Mesenchymal stem cell (in vitro differentiated cells and primary cell): Measurements from ENCODE around the gene ADAM11.

ENCODE experiments used
- DNase-seq: peaks from one replicate; pipeline ENCODE4 v3.0.0-alpha.2; 2013
- H2AFZ ChIP-seq: one replicate; pipeline ENCODE4 v1.6.1; 2013; ENCODE audit warnings: low read depth, mild to moderate bottlenecking, control low read depth, inconsistent platforms, low read length, moderate library complexity
- H2AK5ac ChIP-seq: 2 replicates; pipeline ENCODE4 v1.6.1; 2013; ENCODE audit warnings: low read length, moderate library complexity, mild to moderate bottlenecking, inconsistent platforms; ENCODE audit not compliant: severe bottlenecking
- H2BK120ac ChIP-seq: one replicate; pipeline ENCODE4 v1.6.1; 2013; ENCODE audit warnings: low read depth, mild to moderate bottlenecking, inconsistent platforms, low read length, moderate library complexity
- H2BK12ac ChIP-seq, 2 experiments: one replicate each; pipeline ENCODE4 v1.6.1; 2013; ENCODE audit warnings: inconsistent platforms in 2 of 2, low read length in 2 of 2, mild to moderate bottlenecking in 2 of 2, moderate library complexity in 2 of 2, control low read depth in 1 of 2
- H2BK15ac ChIP-seq: one replicate; pipeline ENCODE4 v1.6.1; 2013; ENCODE audit warnings: mild to moderate bottlenecking, low read depth, inconsistent platforms; ENCODE audit not compliant: poor library complexity, severe bottlenecking
- H2BK5ac ChIP-seq: 2 replicates; pipeline ENCODE4 v1.6.1; 2013; ENCODE audit warnings: low read depth, mild to moderate bottlenecking, low read length, control low read depth, inconsistent platforms; ENCODE audit not compliant: poor library complexity, severe bottlenecking
- H3K14ac ChIP-seq, 2 experiments: one replicate each; pipeline ENCODE4 v1.6.1; 2013; ENCODE audit warnings: inconsistent platforms in 2 of 2, low read length in 2 of 2, control low read depth in 1 of 2, mild to moderate bottlenecking in 1 of 2, moderate library complexity in 1 of 2
- H3K18ac ChIP-seq, 2 experiments: one replicate each; pipeline ENCODE4 v1.6.1; 2013; ENCODE audit warnings: inconsistent platforms in 2 of 2, low read length in 2 of 2, control low read depth in 1 of 2, low read depth in 1 of 2, mild to moderate bottlenecking in 1 of 2
- H3K23ac ChIP-seq, 2 experiments: one replicate each; pipeline ENCODE4 v1.6.1; 2013; ENCODE audit warnings: inconsistent platforms in 2 of 2, low read length in 2 of 2, mild to moderate bottlenecking in 2 of 2, moderate library complexity in 2 of 2, control low read depth in 1 of 2
- H3K27ac ChIP-seq: 2 replicates; pipeline ENCODE4 v1.5.1; 2013; ENCODE audit warnings: mild to moderate bottlenecking, moderate library complexity, low read length, control low read depth, inconsistent platforms; ENCODE audit not compliant: poor library complexity, severe bottlenecking
- H3K27me3 ChIP-seq, 2 experiments: 2 replicates each; pipeline versions ENCODE4 v1.6.1 to v1.7.0; 2013; ENCODE audit warnings: low read length in 2 of 2, mild to moderate bottlenecking in 2 of 2, moderate library complexity in 2 of 2, control low read depth in 1 of 2, inconsistent platforms in 1 of 2; ENCODE audit not compliant: control insufficient read depth in 1 of 2, insufficient read depth in 1 of 2
- H3K36me3 ChIP-seq, 2 experiments: 2 replicates each; pipeline versions ENCODE4 v1.6.1 to v1.7.0; 2013; ENCODE audit warnings: low read length in 2 of 2, control low read depth in 1 of 2, inconsistent platforms in 1 of 2, low read depth in 1 of 2, mild to moderate bottlenecking in 1 of 2; ENCODE audit not compliant: insufficient read depth in 2 of 2, control insufficient read depth in 1 of 2
- H3K4ac ChIP-seq, 2 experiments: one replicate each; pipeline ENCODE4 v1.6.1; 2013; ENCODE audit warnings: inconsistent platforms in 2 of 2, low read length in 2 of 2, mild to moderate bottlenecking in 2 of 2, moderate library complexity in 2 of 2, control low read depth in 1 of 2, low read depth in 1 of 2
- H3K4me1 ChIP-seq: 2 replicates; pipeline ENCODE4 v1.6.1; 2013; ENCODE audit warnings: low read depth, low read length, control low read depth; ENCODE audit not compliant: control insufficient read depth, insufficient read depth
- H3K4me2 ChIP-seq: 2 replicates; pipeline ENCODE4 v1.6.1; 2013; ENCODE audit warnings: low read length, mild to moderate bottlenecking, inconsistent platforms; ENCODE audit not compliant: poor library complexity, severe bottlenecking
- H3K4me3 ChIP-seq, 2 experiments: 2 replicates each; pipeline versions ENCODE4 v1.5.1 to v1.7.0; 2013; ENCODE audit warnings: low read length in 2 of 2, mild to moderate bottlenecking in 2 of 2, control low read depth in 1 of 2, low read depth in 1 of 2; ENCODE audit not compliant: insufficient read depth in 1 of 2
- H3K79me1 ChIP-seq: replicated peaks from 2 replicates; pipeline ENCODE4 v1.6.1; 2013; ENCODE audit warnings: mild to moderate bottlenecking, control low read depth, low read length, inconsistent platforms; ENCODE audit not compliant: poor library complexity, severe bottlenecking
- H3K9ac ChIP-seq: 2 replicates; pipeline ENCODE4 v1.7.0; 2013; ENCODE audit warnings: mild to moderate bottlenecking, low read length, moderate library complexity
- H3K9me3 ChIP-seq: 2 replicates; pipeline ENCODE4 v1.7.0; 2013; ENCODE audit warnings: mild to moderate bottlenecking, low read length; ENCODE audit not compliant: control insufficient read depth
- H4K8ac ChIP-seq: one replicate; pipeline ENCODE4 v1.6.1; 2013; ENCODE audit warnings: inconsistent platforms, mild to moderate bottlenecking, low read length, moderate library complexity
- H4K91ac ChIP-seq: one replicate; pipeline ENCODE4 v1.6.1; 2013; ENCODE audit warnings: mild to moderate bottlenecking, low read length, inconsistent platforms
- WGBS: methylation state at CpG from one replicate; pipeline ENCODE4 v1.1.7; 2013; ENCODE audit warnings: mixed read lengths; 5-methylcytosine and 5-hydroxymethylcytosine counted together

ADAM11 gene

DNA sequence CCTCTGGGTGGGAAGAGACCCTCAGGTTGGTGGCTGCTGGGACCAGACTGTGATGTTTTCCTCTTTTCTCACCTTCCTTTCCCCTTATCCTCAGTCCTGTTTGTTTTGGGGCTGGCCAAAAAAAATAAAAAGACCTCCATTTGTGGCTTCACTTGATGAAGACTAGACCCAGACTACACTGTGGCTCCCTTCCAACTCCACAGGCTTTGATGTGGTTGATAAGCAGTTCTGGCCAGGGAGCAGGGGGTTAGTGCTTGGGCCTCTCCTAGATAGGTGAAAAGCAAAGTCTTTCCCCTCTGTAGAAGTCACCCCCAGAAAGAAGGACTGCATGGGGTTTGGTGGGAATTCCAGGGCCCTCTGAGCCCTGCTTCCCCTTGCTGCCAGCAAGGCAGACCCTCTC lies 11.2 kb upstream of the ADAM11 start:
- Histone ChIP-seq H3K14ac (no peak overlapping the region), H2AK5ac (no peak overlapping the region), H3K9me3 (no peaks in the 10 kb centered on the region), H3K27me3 (no peaks in the 10 kb centered on the region), H3K79me1 (no peaks in the 10 kb centered on the region), H3K9ac (no peak overlapping the region), H3K4me1 (peaks cover 12% of the 10 kb centered on the region), H2BK15ac (no peak overlapping the region), H3K36me3 (peaks cover 6 to 36% of the 10 kb centered on the region in 2 experiments), H2BK12ac (no peak overlapping the region), H3K4ac (no peak overlapping the region), H2BK120ac (no peak overlapping the region), H3K18ac (no peak overlapping the region), H3K4me2 (no peak overlapping the region), H2BK5ac (no peak overlapping the region), H3K27ac (no peak overlapping the region), H3K4me3 (no peak overlapping the region), H4K91ac (no peak overlapping the region), H4K8ac (no peak overlapping the region), H2AFZ (no peak overlapping the region), H3K23ac (no peak overlapping the region)
- DNase-seq = no peak

DNA sequence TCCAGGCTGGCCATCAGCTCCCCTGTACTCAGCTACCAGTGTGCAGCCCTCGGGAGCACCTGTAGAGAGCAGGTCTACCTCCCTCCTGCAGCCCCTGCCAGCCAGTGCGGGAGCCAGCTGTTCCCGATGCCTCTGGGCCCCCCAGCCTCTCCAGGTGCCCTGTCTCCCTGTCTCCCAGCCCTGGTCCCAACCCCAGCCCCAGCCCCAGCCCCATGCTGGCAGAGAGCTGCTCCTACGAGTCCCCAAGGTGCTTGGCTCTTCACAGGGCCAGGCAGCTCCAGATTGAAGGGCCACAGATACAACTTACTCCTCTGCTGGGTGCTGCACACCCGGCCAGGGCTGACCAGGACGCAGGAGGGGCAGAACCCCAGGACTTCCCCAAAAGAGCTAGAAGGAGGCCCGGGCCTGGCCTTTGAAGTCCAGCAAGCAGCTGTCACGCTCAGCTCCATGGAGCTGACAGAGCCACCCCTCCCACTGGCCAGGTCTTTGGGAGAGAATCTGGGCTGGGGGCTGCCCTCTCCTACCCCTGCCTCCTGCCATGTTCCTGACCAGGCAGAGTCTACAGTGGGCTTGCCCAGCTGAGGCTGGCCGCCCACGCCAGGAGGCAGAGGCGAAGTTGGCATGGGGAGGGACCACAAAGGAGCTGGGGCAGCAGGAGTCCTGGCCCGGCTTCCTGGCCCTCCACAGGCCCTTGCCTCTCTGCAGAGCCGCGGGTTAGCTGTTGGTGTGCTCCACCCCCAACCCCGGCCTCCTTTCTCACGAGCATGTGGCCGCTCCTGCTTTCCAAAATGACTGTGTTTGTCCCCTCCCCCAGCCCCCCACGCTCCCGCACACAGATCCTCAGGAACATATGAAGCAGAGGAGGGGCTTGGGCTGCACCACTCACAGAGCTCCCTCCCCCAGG lies 9.5 kb upstream of the ADAM11 start:
- H2BK5ac ChIP-seq = no peak overlapping the region
- no peaks in the 10 kb centered on the region for H3K27me3 ChIP-seq
- H2BK12ac ChIP-seq = no peak overlapping the region
- H3K9me3 ChIP-seq = no peaks in the 10 kb centered on the region
- H3K4me1 ChIP-seq = peaks cover 10% of the 10 kb centered on the region
- WGBS = 81% methylated on average over 19 of the region's 19 CpGs
- H3K9ac ChIP-seq = no peak overlapping the region
- no peak overlapping the region for H3K23ac ChIP-seq
- H2AFZ ChIP-seq = no peak overlapping the region
- H2AK5ac ChIP-seq = no peak overlapping the region
- no peak overlapping the region for H3K4ac ChIP-seq
- no peak overlapping the region for H3K4me3 ChIP-seq
- no peak overlapping the region for H2BK120ac ChIP-seq
- H3K27ac ChIP-seq = no peak overlapping the region
- peaks cover 6 to 36% of the 10 kb centered on the region in 2 experiments for H3K36me3 ChIP-seq
- H3K18ac ChIP-seq = no peak overlapping the region
- no peak overlapping the region for H4K8ac ChIP-seq
- H2BK15ac ChIP-seq = no peak overlapping the region
- no peak overlapping the region for H4K91ac ChIP-seq
- no peak overlapping the region for H3K14ac ChIP-seq
- H3K4me2 ChIP-seq = no peak overlapping the region
- no peaks in the 10 kb centered on the region for H3K79me1 ChIP-seq
- DNase-seq = no peak

DNA sequence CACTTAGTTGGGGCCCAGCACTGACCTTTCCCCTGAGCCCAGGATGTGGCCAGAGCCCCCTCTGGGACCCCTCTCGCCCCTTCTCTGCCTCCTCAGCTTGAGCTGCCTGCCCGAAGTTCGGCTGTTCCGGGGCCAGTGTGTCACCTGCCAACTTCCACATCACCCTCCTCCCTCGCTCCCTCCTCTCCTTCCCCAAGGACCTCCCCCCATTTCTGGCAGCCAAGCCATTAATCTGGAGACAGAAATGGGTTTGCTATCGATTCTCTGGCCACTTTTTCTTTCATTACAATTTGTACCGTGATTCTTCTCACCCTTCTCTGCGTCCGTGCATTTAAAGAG lies 8.8 kb upstream of the ADAM11 start:
- no peak overlapping the region for H2AK5ac ChIP-seq
- WGBS = 81% methylated on average over 9 of the region's 9 CpGs
- H3K27me3 ChIP-seq = no peaks in the 10 kb centered on the region
- H3K14ac ChIP-seq = no peak overlapping the region
- H2BK5ac ChIP-seq = no peak overlapping the region
- no peak overlapping the region for H3K23ac ChIP-seq
- no peak for DNase-seq
- no peaks in the 10 kb centered on the region for H3K79me1 ChIP-seq
- H3K4me1 ChIP-seq = peaks cover 10% of the 10 kb centered on the region
- peaks cover 6 to 36% of the 10 kb centered on the region in 2 experiments for H3K36me3 ChIP-seq
- no peak overlapping the region for H3K9ac ChIP-seq
- H2BK120ac ChIP-seq = no peak overlapping the region
- no peak overlapping the region for H3K4ac ChIP-seq
- H3K18ac ChIP-seq = no peak overlapping the region
- no peak overlapping the region for H4K8ac ChIP-seq
- no peak overlapping the region for H4K91ac ChIP-seq
- H3K27ac ChIP-seq = no peak overlapping the region
- H2BK12ac ChIP-seq = no peak overlapping the region
- H3K4me3 ChIP-seq = no peak overlapping the region
- no peaks in the 10 kb centered on the region for H3K9me3 ChIP-seq
- no peak overlapping the region for H2AFZ ChIP-seq
- no peak overlapping the region for H2BK15ac ChIP-seq
- no peak overlapping the region for H3K4me2 ChIP-seq

DNA sequence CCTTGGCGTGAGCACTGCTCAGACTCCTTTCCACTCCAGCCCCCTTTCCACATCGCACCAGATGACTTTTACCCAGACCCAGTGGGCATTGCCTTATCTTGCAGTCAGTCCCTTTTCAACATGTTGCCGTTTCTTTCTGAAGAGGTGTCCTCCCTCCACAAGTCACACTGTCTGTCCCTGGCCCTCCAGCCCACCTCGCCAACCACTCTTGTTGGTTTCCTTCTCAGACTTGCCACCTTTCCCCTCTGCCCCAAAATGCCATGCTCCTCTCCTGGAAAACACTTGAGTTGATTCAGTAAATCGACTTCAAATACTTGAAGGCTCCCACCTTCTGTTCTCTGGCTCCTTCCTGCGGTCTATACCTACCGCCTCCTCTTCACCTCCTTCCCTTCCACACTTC lies 7.5 kb upstream of the ADAM11 start:
- Histone ChIP-seq H3K9me3 (no peaks in the 10 kb centered on the region), H2AFZ (no peak overlapping the region), H3K18ac (no peak overlapping the region), H3K27me3 (no peaks in the 10 kb centered on the region), H3K36me3 (peaks cover 6 to 36% of the 10 kb centered on the region in 2 experiments), H3K4me1 (peaks cover 10% of the 10 kb centered on the region), H3K4me2 (no peak overlapping the region), H3K23ac (no peak overlapping the region), H3K79me1 (no peaks in the 10 kb centered on the region), H2BK5ac (no peak overlapping the region), H2BK120ac (no peak overlapping the region), H3K4ac (no peak overlapping the region), H2AK5ac (no peak overlapping the region), H3K9ac (no peak overlapping the region), H4K91ac (no peak overlapping the region), H2BK12ac (no peak overlapping the region), H3K4me3 (no peak overlapping the region), H4K8ac (no peak overlapping the region), H2BK15ac (no peak overlapping the region), H3K27ac (no peak overlapping the region), H3K14ac (no peak overlapping the region)
- no peak for DNase-seq
- WGBS = 95% methylated on average over 7 of the region's 7 CpGs
